Measurements from ENCODE around the gene GABRR3.
"Not testable (repeated sequence)": the region's sequence is repeated elsewhere in the genome, so short reads cannot be mapped to it uniquely, and the experiment has no call there.

Gene GABRR3

DNA sequence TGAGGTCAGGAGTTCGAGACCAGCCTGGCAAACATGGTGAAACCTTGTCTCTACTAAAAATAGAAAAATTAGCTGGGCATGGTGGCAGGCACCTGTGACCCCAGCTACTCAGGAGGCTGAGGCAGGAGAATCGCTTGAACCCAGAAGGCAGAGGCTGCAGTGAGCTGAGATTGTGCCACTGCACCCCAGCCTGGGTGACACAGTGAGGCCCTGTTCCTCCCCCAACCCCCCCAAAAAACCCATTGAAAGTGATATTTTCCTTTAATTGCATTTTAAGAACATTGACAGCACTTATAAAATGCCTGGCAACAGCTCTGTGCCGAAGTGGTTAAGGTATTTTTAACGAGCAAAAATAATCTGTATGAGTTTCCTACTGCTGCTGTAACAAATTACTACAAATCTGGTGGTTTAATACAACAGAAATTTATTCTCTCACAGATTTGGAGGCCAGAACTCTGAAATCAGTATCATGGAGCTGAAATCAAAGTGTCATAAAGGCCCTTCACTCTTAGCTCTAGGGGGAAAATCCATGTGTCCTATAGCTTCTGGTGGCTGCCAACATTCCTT lies 24.1 kb downstream of the GABRR3 start:
- H3K27ac Mint-ChIP-seq; ATAC-seq (ENCODE audit: low read depth); H3K36me3 Mint-ChIP-seq: not testable (repeated sequence)

DNA sequence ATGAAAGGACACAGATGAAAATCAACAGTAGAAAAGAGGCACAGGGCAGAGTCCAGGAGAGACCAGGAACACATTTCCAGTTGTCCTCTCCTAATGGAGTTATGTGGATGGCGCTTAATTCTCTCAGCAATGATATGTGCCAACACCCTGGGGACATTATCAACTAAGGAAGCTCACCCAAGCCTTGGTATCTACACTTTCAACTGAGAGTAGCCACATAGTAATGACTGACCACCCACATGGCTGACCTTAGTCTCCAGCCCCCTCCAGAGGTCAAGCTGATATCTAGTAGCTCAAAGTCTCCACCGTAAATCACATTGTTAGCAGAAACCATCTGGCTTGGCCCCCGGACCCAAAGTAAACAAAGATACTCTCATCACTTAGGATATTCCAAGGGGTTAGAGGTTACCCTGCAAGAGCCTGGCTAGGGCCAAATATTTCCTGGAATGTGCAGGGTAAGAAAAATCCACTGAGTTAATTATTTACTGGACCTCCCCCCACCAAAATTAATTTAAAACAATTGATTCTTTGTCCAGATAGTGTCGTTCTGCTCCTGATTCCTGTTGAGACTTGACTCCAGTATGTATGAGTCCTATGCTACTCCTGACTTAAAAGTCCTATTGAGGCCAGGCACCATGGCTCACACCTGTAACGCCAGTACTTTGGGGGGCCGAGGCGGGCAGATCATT lies 24.8 kb downstream of the GABRR3 start:
- Mint-ChIP-seq H3K9me3 (peaks cover 2% of the 10 kb centered on the region), H3K4me1 (peaks cover 3% of the 10 kb centered on the region), H3K36me3 (no peaks in the 10 kb centered on the region), H3K27me3 (peaks cover 13% of the 10 kb centered on the region), H3K4me3 (no peak overlapping the region), H3K27ac (no peak overlapping the region)
- ATAC-seq (ENCODE audit: low read depth) (no peak), DNase-seq (ENCODE audit: low spot score in 2 of 2) (no peak)

More for the DNA sequence above, 24.1 kb downstream of the GABRR3 start:
- DNase-seq (ENCODE audit: low spot score in 2 of 2); H3K4me1 Mint-ChIP-seq; H3K9me3 Mint-ChIP-seq; H3K4me3 Mint-ChIP-seq: not testable (repeated sequence)
- peaks cover 13% of the 10 kb centered on the region for H3K27me3 Mint-ChIP-seq

DNA sequence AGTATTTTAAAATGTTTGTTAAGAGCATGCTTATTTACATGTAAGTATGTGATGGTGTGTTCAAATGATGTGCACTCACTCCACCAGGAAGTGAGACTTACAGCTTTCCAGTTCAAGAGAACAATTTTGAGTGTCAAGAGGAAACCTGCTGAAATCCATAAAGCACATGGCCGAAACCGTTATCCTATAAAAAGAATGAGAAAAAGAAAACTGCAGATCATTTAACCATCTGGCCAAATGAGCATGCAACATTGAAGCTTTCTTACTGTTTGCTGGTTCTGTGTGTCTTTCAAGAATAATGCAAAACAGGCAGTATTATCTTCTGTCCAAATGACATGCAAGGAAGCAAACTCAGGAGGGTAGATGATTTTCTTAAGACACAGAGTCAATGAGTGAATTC lies 26.3 kb downstream of the GABRR3 start:
- peaks cover 2% of the 10 kb centered on the region for H3K9me3 Mint-ChIP-seq
- no peak overlapping the region for H3K4me3 Mint-ChIP-seq
- DNase-seq (ENCODE audit: low spot score in 2 of 2) (no peak), ATAC-seq (ENCODE audit: low read depth) (no peak)
- H3K4me1 Mint-ChIP-seq, result peaks cover 3% of the 10 kb centered on the region
- peaks cover 11% of the 10 kb centered on the region for H3K27me3 Mint-ChIP-seq
- no peak overlapping the region for H3K27ac Mint-ChIP-seq
- H3K36me3 Mint-ChIP-seq, result no peaks in the 10 kb centered on the region

DNA sequence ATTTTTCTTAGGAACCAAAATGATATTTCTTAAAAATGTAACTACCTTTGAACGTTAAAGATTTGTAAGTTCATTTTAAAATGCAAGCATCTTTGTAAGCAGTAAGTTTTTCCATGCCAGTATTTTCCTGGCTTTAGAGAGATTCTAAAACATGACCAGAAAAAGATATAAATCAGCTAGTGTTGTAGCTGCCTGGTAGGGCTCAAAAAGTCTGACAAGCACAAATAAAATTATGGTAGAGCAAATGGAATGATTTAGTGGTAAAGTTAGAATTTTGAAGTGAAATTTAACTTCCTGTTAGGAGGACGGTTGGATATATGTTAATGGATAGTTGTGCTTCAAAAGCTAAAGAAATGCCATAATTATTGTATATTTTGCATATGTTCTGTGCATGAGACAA lies 29.7 kb downstream of the GABRR3 start:
- ATAC-seq (ENCODE audit: low read depth) (no peak), DNase-seq (ENCODE audit: low spot score in 2 of 2) (no peak)
- Mint-ChIP-seq H3K27ac (no peak overlapping the region), H3K36me3 (no peaks in the 10 kb centered on the region), H3K4me1 (peaks cover 7% of the 10 kb centered on the region), H3K9me3 (no peaks in the 10 kb centered on the region), H3K27me3 (peaks cover 7% of the 10 kb centered on the region), H3K4me3 (no peak overlapping the region)

DNA sequence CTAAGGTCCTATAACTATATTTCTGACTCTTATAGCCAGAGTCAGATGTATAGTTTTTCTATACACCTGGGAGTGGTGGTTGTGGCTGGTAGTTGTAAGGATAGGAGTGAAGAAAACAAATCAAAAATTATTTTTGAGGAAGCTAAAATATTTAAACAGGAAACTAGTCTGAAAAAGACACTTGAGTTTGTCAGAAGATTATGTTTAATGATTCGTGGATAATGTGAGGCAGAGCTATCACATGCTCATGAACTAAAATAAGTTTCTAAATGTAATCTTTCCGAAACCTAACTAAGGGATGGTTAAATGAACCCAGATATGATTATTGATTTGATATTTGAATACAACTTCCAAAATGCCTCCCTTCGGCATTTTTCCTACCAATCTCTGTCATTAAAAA lies 30.4 kb downstream of the GABRR3 start:
- Mint-ChIP-seq H3K9me3 (no peaks in the 10 kb centered on the region), H3K27ac (no peak overlapping the region), H3K36me3 (no peaks in the 10 kb centered on the region), H3K4me3 (no peak overlapping the region), H3K27me3 (peaks cover 7% of the 10 kb centered on the region), H3K4me1 (peaks cover 7% of the 10 kb centered on the region)
- no peak for DNase-seq (ENCODE audit: low spot score in 2 of 2)
- ATAC-seq (ENCODE audit: low read depth), result no peak

DNA sequence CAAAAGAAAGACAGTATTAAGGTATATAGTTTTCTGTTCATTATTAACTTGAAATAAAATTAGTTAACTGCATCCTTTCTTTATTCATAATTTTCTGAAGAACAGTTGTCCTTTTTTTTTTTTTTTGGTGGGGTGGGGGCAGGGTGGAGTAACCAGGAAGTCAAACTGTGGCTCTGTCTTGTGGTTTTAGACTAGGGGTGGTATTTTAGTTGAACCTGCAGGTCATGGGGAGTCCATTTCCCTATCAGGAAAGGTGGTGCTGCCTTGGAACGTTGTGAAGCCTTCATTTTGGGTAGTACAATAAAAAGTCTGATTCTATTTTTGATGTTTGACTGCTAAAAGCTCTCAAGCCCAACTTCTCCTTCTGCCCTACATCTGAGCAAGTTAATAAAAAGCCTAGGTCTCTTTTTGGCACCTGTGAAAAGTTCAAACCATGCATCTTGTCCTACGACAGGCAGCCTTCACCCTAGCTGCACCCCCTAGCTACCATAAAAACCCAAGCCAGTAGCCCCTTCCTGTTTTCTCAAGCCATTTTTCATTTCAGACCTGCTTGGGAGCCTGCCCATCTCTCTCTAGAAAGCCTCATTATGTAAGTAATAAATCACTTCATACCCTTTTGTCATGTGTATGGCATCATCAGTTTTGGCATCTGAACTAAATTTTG lies 31.7 kb downstream of the GABRR3 start:
- H3K9me3 Mint-ChIP-seq, result no peaks in the 10 kb centered on the region
- peak; percentile 41 for ATAC-seq (ENCODE audit: low read depth)
- H3K4me3 Mint-ChIP-seq, result no peak overlapping the region
- H3K27ac Mint-ChIP-seq, result no peak overlapping the region
- DNase-seq (ENCODE audit: low spot score in 2 of 2), result no peak
- peaks cover 8% of the 10 kb centered on the region for H3K27me3 Mint-ChIP-seq
- H3K4me1 Mint-ChIP-seq, result peaks cover 7% of the 10 kb centered on the region
- no peaks in the 10 kb centered on the region for H3K36me3 Mint-ChIP-seq

DNA sequence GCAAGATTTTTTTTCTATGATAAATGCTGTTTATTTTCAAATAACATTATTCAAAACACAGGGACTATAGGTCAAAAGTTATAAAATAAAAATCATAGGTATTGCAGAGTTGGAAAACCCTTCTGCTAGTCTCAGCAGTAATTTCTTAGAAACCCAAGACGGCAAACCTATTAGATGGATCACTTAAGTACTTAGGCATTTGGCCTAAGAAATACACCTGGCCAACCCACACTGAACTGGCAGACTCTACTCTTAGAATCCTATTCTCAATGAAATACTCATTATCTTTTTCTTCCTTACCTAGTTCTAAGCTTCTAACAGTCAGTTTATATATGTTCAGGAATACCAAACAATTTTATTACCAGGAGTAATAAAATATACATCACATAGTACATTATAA lies 32.4 kb downstream of the GABRR3 start:
- Mint-ChIP-seq H3K27ac (no peak overlapping the region), H3K27me3 (peaks cover 8% of the 10 kb centered on the region), H3K36me3 (no peaks in the 10 kb centered on the region), H3K9me3 (no peaks in the 10 kb centered on the region), H3K4me1 (peaks cover 7% of the 10 kb centered on the region), H3K4me3 (no peak overlapping the region)
- no peak for ATAC-seq (ENCODE audit: low read depth)
- DNase-seq (ENCODE audit: low spot score in 2 of 2), result no peak

DNA sequence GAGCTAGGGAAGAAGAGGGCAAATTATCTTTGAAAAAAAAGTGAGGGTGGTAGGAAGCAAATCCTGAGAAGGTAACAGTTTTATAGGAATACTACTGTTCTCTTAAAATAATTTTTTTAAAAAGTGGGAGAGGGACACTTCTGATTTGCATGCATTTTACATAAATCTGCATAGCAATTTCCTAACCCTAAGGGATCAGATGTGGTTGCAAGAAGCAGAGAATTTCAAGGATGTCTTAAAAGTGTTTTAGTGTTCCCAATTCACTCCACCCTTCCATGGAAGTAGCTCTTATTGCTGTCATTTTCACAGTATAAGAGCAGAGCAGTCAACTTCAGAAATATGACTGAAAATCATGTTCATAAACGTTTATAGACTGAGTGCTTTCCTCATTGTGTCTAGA lies 35.1 kb downstream of the GABRR3 start:
- H3K4me3 Mint-ChIP-seq, result no peak overlapping the region
- H3K4me1 Mint-ChIP-seq, result peaks cover 4% of the 10 kb centered on the region
- DNase-seq (ENCODE audit: low spot score in 2 of 2), result no peak
- no peaks in the 10 kb centered on the region for H3K36me3 Mint-ChIP-seq
- peaks cover 1% of the 10 kb centered on the region for H3K27me3 Mint-ChIP-seq
- no peak for ATAC-seq (ENCODE audit: low read depth)
- H3K27ac Mint-ChIP-seq, result no peak overlapping the region
- no peaks in the 10 kb centered on the region for H3K9me3 Mint-ChIP-seq

DNA sequence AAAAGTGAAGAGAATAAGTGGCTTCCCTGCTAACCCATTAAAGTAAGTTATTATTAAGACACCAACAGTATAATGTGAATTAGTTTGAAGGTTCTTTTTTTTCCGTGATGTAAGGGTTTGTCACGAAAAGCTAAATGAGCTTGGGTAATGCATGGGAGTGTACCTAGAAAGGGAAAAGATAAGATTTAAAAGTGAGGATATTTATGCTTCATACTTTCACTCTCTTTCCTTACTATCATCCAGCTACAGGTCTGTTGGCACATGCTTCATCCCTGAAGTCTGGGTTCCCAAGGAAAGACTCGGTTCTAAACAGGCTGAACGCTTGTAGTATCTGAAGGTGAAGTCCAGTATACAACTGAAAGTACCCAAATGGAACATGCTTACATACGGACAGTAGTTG lies 36.0 kb downstream of the GABRR3 start:
- no peak overlapping the region for H3K4me3 Mint-ChIP-seq

DNA sequence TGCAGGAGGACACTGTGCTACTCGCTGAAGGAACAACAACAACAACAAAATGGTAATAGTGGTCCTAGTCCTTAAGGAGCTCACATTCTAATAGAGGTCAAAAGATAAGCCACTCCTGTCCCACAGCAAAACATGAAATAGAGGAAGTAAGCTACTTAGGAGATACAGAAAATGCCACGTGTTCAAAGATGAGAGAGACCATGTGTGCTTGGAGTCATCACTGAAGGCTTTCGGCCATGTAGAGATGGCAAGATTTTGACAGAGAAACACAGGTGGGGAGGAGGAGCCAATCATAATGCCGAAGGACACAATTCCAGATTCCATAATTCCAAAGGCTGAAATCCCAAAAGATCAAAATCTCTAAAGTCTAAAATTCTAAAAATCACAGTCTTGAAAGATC lies 38.1 kb downstream of the GABRR3 start:
- Mint-ChIP-seq H3K27ac (no peak overlapping the region), H3K9me3 (no peaks in the 10 kb centered on the region), H3K4me1 (no peaks in the 10 kb centered on the region), H3K4me3 (no peak overlapping the region), H3K36me3 (no peaks in the 10 kb centered on the region), H3K27me3 (peaks cover 6% of the 10 kb centered on the region)
- DNase-seq (ENCODE audit: low spot score in 2 of 2) (no peak), ATAC-seq (ENCODE audit: low read depth) (peak; percentile 41)

More for the DNA sequence above, 36.0 kb downstream of the GABRR3 start:
- no peaks in the 10 kb centered on the region for H3K9me3 Mint-ChIP-seq
- DNase-seq (ENCODE audit: low spot score in 2 of 2) (no peak), ATAC-seq (ENCODE audit: low read depth) (no peak)
- no peaks in the 10 kb centered on the region for H3K36me3 Mint-ChIP-seq
- no peak overlapping the region for H3K27ac Mint-ChIP-seq
- H3K27me3 Mint-ChIP-seq, result peaks cover 1% of the 10 kb centered on the region
- peaks cover 4% of the 10 kb centered on the region for H3K4me1 Mint-ChIP-seq

DNA sequence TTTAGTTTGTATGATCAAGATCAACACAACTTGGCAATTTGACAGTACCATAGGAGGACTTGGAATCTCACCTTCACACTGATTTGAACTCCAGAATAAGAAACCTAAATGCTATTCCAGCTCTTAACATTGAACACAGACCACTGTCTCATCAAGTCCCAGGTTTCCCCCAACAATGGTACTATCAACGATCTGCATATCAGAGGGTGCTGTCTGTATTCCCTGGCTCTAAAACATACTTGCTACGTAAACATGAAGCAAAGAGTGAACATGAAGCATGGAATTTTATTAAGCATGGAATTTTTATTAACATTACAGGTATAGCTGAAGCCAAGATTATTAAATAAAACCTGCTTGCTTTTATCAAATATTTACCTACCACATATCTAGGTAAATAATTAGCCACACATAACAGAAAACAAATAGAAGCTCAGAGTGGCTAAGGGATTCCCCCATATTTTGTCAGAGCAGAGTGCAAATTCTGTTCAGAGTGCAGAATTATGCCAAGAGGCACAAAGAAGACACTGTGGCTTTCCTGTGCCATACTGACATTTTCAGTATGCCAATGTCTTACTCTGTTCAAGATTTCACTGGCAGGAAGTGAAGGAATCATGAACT lies 40.7 kb downstream of the GABRR3 start:
- Mint-ChIP-seq H3K36me3 (no peaks in the 10 kb centered on the region), H3K4me1 (no peaks in the 10 kb centered on the region), H3K27me3 (peaks cover 4% of the 10 kb centered on the region), H3K27ac (no peak overlapping the region), H3K9me3 (no peaks in the 10 kb centered on the region), H3K4me3 (no peak overlapping the region)
- ATAC-seq (ENCODE audit: low read depth), result no peak
- DNase-seq (ENCODE audit: low spot score in 2 of 2), result no peak

DNA sequence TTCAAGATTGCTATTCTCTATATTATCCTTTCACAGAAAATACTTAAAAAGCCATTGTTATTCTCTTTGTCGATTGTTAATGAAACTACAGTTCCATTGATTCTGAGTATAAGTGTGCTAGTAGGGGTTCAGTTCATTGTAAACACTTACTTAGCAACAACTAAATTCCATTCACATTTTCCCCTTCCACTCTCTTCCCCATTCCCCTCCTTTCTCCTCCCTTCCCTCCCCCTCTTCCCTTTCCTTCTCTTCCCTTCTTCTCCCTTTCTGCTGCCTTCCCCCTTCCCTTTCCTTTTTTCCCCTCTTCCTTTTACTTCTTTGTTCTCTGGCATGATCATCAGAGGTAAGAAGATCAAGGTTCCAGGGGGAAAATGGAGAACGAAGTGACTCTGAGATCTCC lies 41.6 kb downstream of the GABRR3 start:
- Mint-ChIP-seq H3K36me3 (peaks cover 1% of the 10 kb centered on the region), H3K9me3 (peaks cover 4% of the 10 kb centered on the region), H3K4me1 (peaks cover 2% of the 10 kb centered on the region), H3K27ac (no peak overlapping the region), H3K4me3 (no peak overlapping the region), H3K27me3 (peaks cover 9% of the 10 kb centered on the region)
- DNase-seq (ENCODE audit: low spot score in 2 of 2) (no peak), ATAC-seq (ENCODE audit: low read depth) (no peak)

DNA sequence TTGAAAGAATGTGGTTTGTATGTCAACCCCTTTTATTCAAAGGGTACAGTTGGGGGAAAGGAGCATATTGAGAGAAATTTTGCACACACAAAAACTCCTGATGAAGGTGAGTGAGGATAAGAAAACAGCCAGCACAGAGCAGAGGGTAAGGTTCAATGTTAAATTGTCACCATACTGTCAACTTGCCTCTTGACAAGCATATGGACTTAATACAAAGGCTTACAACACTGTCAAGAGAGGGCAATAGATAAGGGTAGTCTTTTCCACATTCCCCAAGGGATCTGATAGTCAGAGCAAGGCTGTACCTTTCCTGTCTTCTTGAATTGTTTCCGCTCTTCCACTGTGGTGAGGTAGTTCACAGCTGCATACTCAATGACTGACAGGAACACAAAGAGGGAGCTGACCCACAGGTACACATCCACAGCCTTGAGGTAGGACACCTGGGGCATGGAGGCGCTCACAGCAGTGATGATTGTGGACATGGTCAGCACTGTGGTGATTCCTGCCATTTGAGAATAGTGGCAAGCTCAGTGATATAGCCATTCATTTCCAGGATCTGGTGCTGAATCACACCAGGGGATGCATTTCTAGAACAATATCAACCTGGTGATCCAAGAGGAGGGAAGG lies 42.5 kb downstream of the GABRR3 start:
- H3K4me3 Mint-ChIP-seq, result no peak overlapping the region
- no peak overlapping the region for H3K27ac Mint-ChIP-seq

DNA sequence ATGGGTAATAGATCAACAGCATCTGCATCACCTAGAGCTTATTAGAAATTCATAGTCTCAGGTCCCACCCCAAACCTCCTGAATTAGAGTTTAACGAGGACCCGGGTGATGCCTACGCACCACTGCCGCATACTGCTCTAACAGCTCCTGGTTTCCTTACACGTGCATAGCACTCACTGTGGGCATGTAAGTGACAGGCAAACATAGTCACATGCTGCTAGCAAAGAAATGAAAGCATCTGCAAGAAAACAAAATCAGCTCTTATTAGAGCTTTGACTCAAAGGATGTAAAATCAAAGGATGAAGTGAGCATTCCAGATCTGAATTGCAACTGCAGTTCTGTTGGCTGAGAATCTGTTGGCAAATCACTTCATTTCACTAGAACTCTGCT lies 43.8 kb downstream of the GABRR3 start:
- ATAC-seq (ENCODE audit: low read depth) (no peak), DNase-seq (ENCODE audit: low spot score in 2 of 2) (no peak)
- Mint-ChIP-seq H3K36me3 (peaks cover 4% of the 10 kb centered on the region), H3K4me3 (no peak overlapping the region), H3K27me3 (peaks cover 12% of the 10 kb centered on the region), H3K4me1 (peaks cover 2% of the 10 kb centered on the region), H3K27ac (no peak overlapping the region), H3K9me3 (peaks cover 6% of the 10 kb centered on the region)

More for the DNA sequence above, 42.5 kb downstream of the GABRR3 start:
- no peak for ATAC-seq (ENCODE audit: low read depth)
- H3K27me3 Mint-ChIP-seq, result peaks cover 12% of the 10 kb centered on the region
- H3K36me3 Mint-ChIP-seq, result peaks cover 4% of the 10 kb centered on the region
- peaks cover 2% of the 10 kb centered on the region for H3K4me1 Mint-ChIP-seq
- DNase-seq (ENCODE audit: low spot score in 2 of 2), result no peak
- peaks cover 6% of the 10 kb centered on the region for H3K9me3 Mint-ChIP-seq
